B cell (primary cell): Measurements from ENCODE around the gene NEUROD1. TPM values are rescaled to one million over a fixed set of nuclear protein-coding genes. Genes with fewer than 3 reads are reported as not detected.

Experiments used
- ATAC-seq: fragments of 200-7000 bp; cut with Tn5 transposase; one replicate; pipeline ENCODE4 v1.10.0; 2021; ENCODE audit warnings: low read depth, mild to moderate bottlenecking, moderate number of reproducible peaks, moderate library complexity
- CTCF ChIA-PET: fragments of 350-600 bp; sonication (Branson Sonifier 250); formaldehyde crosslinking; loops from one replicate; lab custom pipeline; 2021; ENCODE audit warnings: antibody characterized with exemption, inconsistent platforms; lab: Charles Lee
- POLR2A ChIA-PET: fragments of 350-600 bp; sonication (Branson Sonifier 250); formaldehyde crosslinking; loops from one replicate; lab custom pipeline; 2021; ENCODE audit warnings: antibody characterized with exemption; lab: Charles Lee
- DNase-seq: peaks from one replicate; pipeline ENCODE4 v3.0.0; 2013
- H2AFZ ChIP-seq: 2 replicates; pipeline ENCODE4 v1.6.1; 2012; ENCODE audit warnings: mild to moderate bottlenecking, low read depth, low read length; ENCODE audit not compliant: insufficient read depth, poor library complexity, severe bottlenecking
- H3K27ac ChIP-seq, 2 donors: 1 replicate in 1 of 2; 2 replicates in 1 of 2; pipeline ENCODE4 v1.5.1; 2012 to 2013; ENCODE audit warnings: low read length in 2 of 2, mild to moderate bottlenecking in 2 of 2, moderate library complexity in 1 of 2
- H3K27me3 ChIP-seq, 4 experiments: fragments of 200-600 bp in 1 of 4; sonication (generic) in 1 of 4; replicated peaks in 1 of 4; 1 replicate in 2 of 4; 2 replicates in 2 of 4; pipeline versions ENCODE4 v1.6.1 to v1.7.0; 2013 to 2016; ENCODE audit warnings: low read length in 3 of 4, mild to moderate bottlenecking in 2 of 4, mixed read lengths in 1 of 4, moderate library complexity in 1 of 4; ENCODE audit not compliant: insufficient read depth in 4 of 4, control insufficient read depth in 3 of 4; ENCODE audit errors: control extremely low read depth in 1 of 4
- H3K36me3 ChIP-seq, 2 experiments: replicated peaks in 1 of 2; 1 replicate in 1 of 2; 2 replicates in 1 of 2; pipeline versions ENCODE4 v1.6.1 to v1.7.1; 2013; ENCODE audit warnings: low read length in 1 of 2; ENCODE audit not compliant: insufficient read depth in 2 of 2, control insufficient read depth in 1 of 2; ENCODE audit errors: control extremely low read depth in 1 of 2, extremely low read depth in 1 of 2
- H3K4me1 ChIP-seq, 2 donors: fragments of 200-600 bp in 1 of 2; sonication (generic) in 1 of 2; 1 replicate in 1 of 2; 2 replicates in 1 of 2; pipeline versions ENCODE4 v1.5.1 to v1.6.1; 2013 to 2017; ENCODE audit warnings: low read length in 2 of 2; ENCODE audit not compliant: control insufficient read depth in 2 of 2, insufficient read depth in 2 of 2
- H3K4me2 ChIP-seq: replicated peaks from 2 replicates; pipeline ENCODE3; 2012; ENCODE audit warnings: mild to moderate bottlenecking, low read depth, low read length; ENCODE audit not compliant: poor library complexity, severe bottlenecking
- H3K4me3 ChIP-seq, 5 experiments: fragments of 200-600 bp in 1 of 5; sonication (generic) in 1 of 5; 1 replicate in 3 of 5; 2 replicates in 2 of 5; pipeline versions ENCODE4 v1.5.1 to v1.7.0; 2011 to 2016; ENCODE audit warnings: low read length in 4 of 5, mild to moderate bottlenecking in 4 of 5, low read depth in 2 of 5, control low read depth in 1 of 5, moderate library complexity in 1 of 5; ENCODE audit not compliant: insufficient read depth in 1 of 5; ENCODE audit errors: control extremely low read depth in 1 of 5, extremely low read depth in 1 of 5
- H3K79me2 ChIP-seq: fragments of 200-600 bp; sonication (generic); one replicate; pipeline ENCODE4 v1.6.0; 2016; ENCODE audit warnings: low read length; ENCODE audit not compliant: control insufficient read depth, insufficient read depth
- H3K9ac ChIP-seq: fragments of 200-600 bp; sonication (generic); 2 replicates; pipeline ENCODE4 v1.6.1; 2017; ENCODE audit warnings: mild to moderate bottlenecking, low read length, moderate library complexity
- H3K9me3 ChIP-seq, 3 donors: one replicate each; pipeline versions ENCODE4 v1.6.1 to v1.7.1; 2013; ENCODE audit warnings: low read length in 2 of 3; ENCODE audit not compliant: control insufficient read depth in 2 of 3, insufficient read depth in 1 of 3; ENCODE audit errors: control extremely low read depth in 1 of 3
- H4K20me1 ChIP-seq: 2 replicates; pipeline ENCODE4 v1.6.0; 2012; ENCODE audit warnings: mild to moderate bottlenecking, low read length; ENCODE audit not compliant: insufficient read depth, control insufficient read depth, poor library complexity, severe bottlenecking
- H3K27ac Mint-ChIP-seq: one replicate; pipeline ENCODE4 v1.8.0; 2021; ENCODE audit warnings: mixed read lengths
- H3K27me3 Mint-ChIP-seq: one replicate; pipeline ENCODE4 v1.8.0; 2021; ENCODE audit warnings: mixed read lengths
- H3K4me1 Mint-ChIP-seq: one replicate; pipeline ENCODE4 v1.8.0; 2021; ENCODE audit warnings: mixed read lengths
- H3K4me3 Mint-ChIP-seq: one replicate; pipeline ENCODE4 v1.8.0; 2021; ENCODE audit warnings: mixed read lengths
- H3K9me3 Mint-ChIP-seq: one replicate; pipeline ENCODE4 v1.8.0; 2022; ENCODE audit warnings: mixed read lengths; ENCODE audit not compliant: insufficient read depth
- CTCF ChIP-seq: fragments of 200-600 bp; IDR thresholded peaks from one replicate; pipeline ENCODE4 v1.8.0; 2022; ENCODE audit warnings: antibody characterized with exemption, mild to moderate bottlenecking
- EZH2 ChIP-seq: IDR thresholded peaks from 2 replicates; pipeline ENCODE4 v1.6.1; 2012; ENCODE audit warnings: borderline replicate concordance, low read depth, mild to moderate bottlenecking, moderate library complexity, low read length; ENCODE audit not compliant: insufficient read depth, poor library complexity, severe bottlenecking
- WGBS: methylation state at CpG from one replicate; pipeline ENCODE4 v1.1.5; 2013; ENCODE audit warnings: missing lambda C conversion rate; ENCODE audit not compliant: insufficient coverage; 5-methylcytosine and 5-hydroxymethylcytosine counted together
- intact Hi-C: fragments of 100-400 bp; cut with micrococcal nuclease; formaldehyde crosslinking; loops from one replicate; pipeline ENCODE4 v1.10.0; 2022
- polyA plus RNA-seq: library from polyadenylated mRNA; depleted of rRNA; stranded (reverse); fragments of >200 nt; gene quantifications from 2 replicates; pipeline ENCODE4 v1.2.3, GENCODE V29; 2012
- total RNA-seq, 2 donors: library from RNA; stranded (reverse); fragments of 120-200 nt in 1 of 2; gene quantifications; 1 replicate in 1 of 2; 2 replicates in 1 of 2; pipeline versions ENCODE4 v1.2.3 to v1.2.4, GENCODE V29; 2013 to 2022

NEUROD1 gene
- total and polyA plus RNA-seq, 2 donors (not counting 1 experiment from before 2014, with no cell fraction given), result not detected

GRCh38 chr2:181682795-181683517 is 2.6 kb upstream of the NEUROD1 start:
- Histone ChIP-seq H3K27ac (no peak overlapping the region), H3K27me3 (peaks cover 3 to 89% (median 77%) of the 10 kb centered on the region in 4 experiments), H3K9ac (peak overlapping the region; percentile 31), H3K4me1 (peaks cover 55 to 71% of the 10 kb centered on the region in 2 donors), H3K9me3 (peaks cover 1 to 65% (median 13%) of the 10 kb centered on the region in 3 donors), H3K4me2 (peak overlapping the region; percentile 70), H3K79me2 (no peaks in the 10 kb centered on the region), H2AFZ (peak overlapping the region; percentile 12), H3K36me3 (no peaks in the 10 kb centered on the region), H3K4me3 (peak overlapping the region in 2 of 5 experiments; percentile 11 to 20), H4K20me1 (no peaks in the 10 kb centered on the region)
- 8% methylated on average over 36 of the region's 42 CpGs for WGBS
- POLR2A ChIA-PET, result no interaction called here
- peak overlapping the region; percentile 70 for H3K4me3 Mint-ChIP-seq
- CTCF ChIA-PET, result interaction anchor here (1.5 kb wide), 1 partner anchor 32 kb away, joined by 5 read pairs; no protein-coding TSS in a partner anchor
- H3K27ac Mint-ChIP-seq, result peak overlapping the region; percentile 11
- ATAC-seq (no peak), DNase-seq (peak; percentile 30)
- H3K27me3 Mint-ChIP-seq, result peaks cover 84% of the 10 kb centered on the region
- intact Hi-C loops, result no loop called here
- peaks cover 8% of the 10 kb centered on the region for H3K9me3 Mint-ChIP-seq
- peaks cover 54% of the 10 kb centered on the region for H3K4me1 Mint-ChIP-seq
- TF ChIP-seq EZH2 (no peak), CTCF (no peak)
